AG04449 (cell line): ENCODE data around the gene IFI16.

Experiments
- CTCF ChIA-PET: fragments of 350-600 bp; formaldehyde crosslinking; extraction: SDS; loops from one replicate; lab custom pipeline; 2021; ENCODE audit warnings: antibody characterized with exemption; lab: Yijun Ruan, JAX
- POLR2A ChIA-PET: fragments of 400-600, 350-600 bp; formaldehyde crosslinking; extraction: SDS; loops from one replicate; lab custom pipeline; 2020; ENCODE audit warnings: antibody characterized with exemption, inconsistent platforms; lab: Yijun Ruan, JAX
- DNase-seq: peaks from one replicate; pipeline ENCODE4 v3.0.0-alpha.2; 2010; ENCODE audit warnings: low read depth, low spot score
- H3K4me3 ChIP-seq: 2 replicates; pipeline ENCODE4 v1.5.1; 2011; ENCODE audit warnings: low read depth, mild to moderate bottlenecking, control low read depth, low read length
- CTCF ChIP-seq: IDR thresholded peaks from one replicate; pipeline ENCODE4 v1.5.1; 2011; ENCODE audit warnings: mild to moderate bottlenecking, moderate library complexity, low read length, control low read depth, inconsistent platforms; ENCODE audit not compliant: insufficient read depth; ENCODE audit errors: missing control alignments

The IFI16 gene

GRCh38 chr1:159088546-159089183 is 79.0 kb downstream of the IFI16 start:
- CTCF ChIA-PET, result interaction anchor here (1.4 to 3.2 kb wide), 6 partner anchors 10 to 885 kb away, joined by 3 to 21 read pairs (median 6); no protein-coding TSS in a partner anchor
- TF ChIP-seq CTCF, result no peak

GRCh38 chr1:159089184-159089791 is 79.6 kb downstream of the IFI16 start:
- DNase-seq, result no peak
- CTCF ChIA-PET, result interaction anchor here (1.4 to 3.2 kb wide), 6 partner anchors 11 to 885 kb away, joined by 3 to 21 read pairs (median 6); no protein-coding TSS in a partner anchor
- POLR2A ChIA-PET, result no interaction called here
- H3K4me3 ChIP-seq, result no peak overlapping the region
- TF ChIP-seq CTCF, result no peak

More at GRCh38 chr1:159088546-159089183, 79.0 kb downstream of the IFI16 start:
- no peak for DNase-seq
- POLR2A ChIA-PET, result no interaction called here
- H3K4me3 ChIP-seq, result no peak overlapping the region

- H3K4me3 ChIP-seq, result no peak overlapping the region
- no peak for DNase-seq
- no peak for TF ChIP-seq CTCF
- CTCF ChIA-PET, result interaction anchor here (0.9 to 3.2 kb wide), 4 partner anchors 9 to 22 kb away, joined by 3 to 21 read pairs (median 6); no protein-coding TSS in a partner anchor
- POLR2A ChIA-PET, result no interaction called here
These were observed 80.8 kb downstream of the IFI16 start for GRCh38 chr1:159090286-159091179.

GRCh38 chr1:159091180-159091560 is 81.5 kb downstream of the IFI16 start:
- no peak for DNase-seq
- TF ChIP-seq CTCF, result no peak
- POLR2A ChIA-PET, result no interaction called here
- H3K4me3 ChIP-seq, result no peak overlapping the region
- CTCF ChIA-PET, result interaction anchor here (0.9 to 3.2 kb wide), 2 partner anchors 10 to 20 kb away, joined by 3 to 21 read pairs; no protein-coding TSS in a partner anchor

- no peak overlapping the region for H3K4me3 ChIP-seq
- POLR2A ChIA-PET, result no interaction called here
- no peak for TF ChIP-seq CTCF
- CTCF ChIA-PET, result interaction anchor here (0.9 kb wide), 1 partner anchor 20 kb away, joined by 3 read pairs; no protein-coding TSS in a partner anchor
- no peak for DNase-seq
These were observed 81.9 kb downstream of the IFI16 start for GRCh38 chr1:159091607-159092031.
